Esophagus muscularis mucosa (tissue), 3 donors: ENCODE data around the gene LDLRAD2.

Experiments
- CTCF ChIP-seq, 3 experiments: fragments of 200-600 bp in 2 of 3; fragments of 450-650 bp in 1 of 3; sonication (generic) in 2 of 3; IDR thresholded peaks; one replicate each; pipeline ENCODE4 v1.5.1; 2017 to 2019; ENCODE audit warnings: antibody characterized with exemption in 3 of 3, mild to moderate bottlenecking in 2 of 3, moderate library complexity in 1 of 3
- EP300 ChIP-seq: sonication (generic); formaldehyde crosslinking; IDR thresholded peaks from one replicate; pipeline ENCODE4 v1.6.1; 2017; ENCODE audit warnings: antibody characterized with exemption

GRCh38 chr1:21814981-21815582 is 3.0 kb downstream of the LDLRAD2 start:
- TF ChIP-seq EP300 (no peak), CTCF (IDR thresholded peaks at IDR 0.05) (no peak)
